Epithelial cell of proximal tubule (primary cell): Measurements from ENCODE around the gene UGT3A1. TPM values are rescaled to one million over a fixed set of nuclear protein-coding genes. Genes with fewer than 3 reads are reported as not detected.
A peak's percentile ranks its signal among the peaks of the same experiment; 100 is the strongest.

ENCODE experiments used
- DNase-seq: peaks from one replicate; pipeline ENCODE4 v3.0.0-alpha.2; 2011; ENCODE audit warnings: low read depth
- H3K4me3 ChIP-seq: 2 replicates; pipeline ENCODE4 v1.5.1; 2011; ENCODE audit warnings: low read depth, mild to moderate bottlenecking, low read length
- total RNA-seq: library from RNA; depleted of rRNA; stranded (reverse); fragments of >200 nt; gene quantifications from 2 replicates; pipeline ENCODE4 v1.2.3, GENCODE V29; 2015
- TF ChIP-seq, protein P1 (sequence below): conservative IDR thresholded peaks from 2 replicates; pipeline ENCODE4 v1.5.1; 2012; ENCODE audit warnings: low read depth, mild to moderate bottlenecking, low read length

The UGT3A1 gene
- total RNA-seq, 1 donor from 2014 or later, result 0.12 TPM

GRCh38 chr5:35960328-35960727 is 30.9 kb downstream of the UGT3A1 start:
- no peak for DNase-seq
- TF ChIP-seq, protein P1, sequence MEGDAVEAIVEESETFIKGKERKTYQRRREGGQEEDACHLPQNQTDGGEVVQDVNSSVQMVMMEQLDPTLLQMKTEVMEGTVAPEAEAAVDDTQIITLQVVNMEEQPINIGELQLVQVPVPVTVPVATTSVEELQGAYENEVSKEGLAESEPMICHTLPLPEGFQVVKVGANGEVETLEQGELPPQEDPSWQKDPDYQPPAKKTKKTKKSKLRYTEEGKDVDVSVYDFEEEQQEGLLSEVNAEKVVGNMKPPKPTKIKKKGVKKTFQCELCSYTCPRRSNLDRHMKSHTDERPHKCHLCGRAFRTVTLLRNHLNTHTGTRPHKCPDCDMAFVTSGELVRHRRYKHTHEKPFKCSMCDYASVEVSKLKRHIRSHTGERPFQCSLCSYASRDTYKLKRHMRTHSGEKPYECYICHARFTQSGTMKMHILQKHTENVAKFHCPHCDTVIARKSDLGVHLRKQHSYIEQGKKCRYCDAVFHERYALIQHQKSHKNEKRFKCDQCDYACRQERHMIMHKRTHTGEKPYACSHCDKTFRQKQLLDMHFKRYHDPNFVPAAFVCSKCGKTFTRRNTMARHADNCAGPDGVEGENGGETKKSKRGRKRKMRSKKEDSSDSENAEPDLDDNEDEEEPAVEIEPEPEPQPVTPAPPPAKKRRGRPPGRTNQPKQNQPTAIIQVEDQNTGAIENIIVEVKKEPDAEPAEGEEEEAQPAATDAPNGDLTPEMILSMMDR, result no peak
- H3K4me3 ChIP-seq, result no peak overlapping the region

DNA sequence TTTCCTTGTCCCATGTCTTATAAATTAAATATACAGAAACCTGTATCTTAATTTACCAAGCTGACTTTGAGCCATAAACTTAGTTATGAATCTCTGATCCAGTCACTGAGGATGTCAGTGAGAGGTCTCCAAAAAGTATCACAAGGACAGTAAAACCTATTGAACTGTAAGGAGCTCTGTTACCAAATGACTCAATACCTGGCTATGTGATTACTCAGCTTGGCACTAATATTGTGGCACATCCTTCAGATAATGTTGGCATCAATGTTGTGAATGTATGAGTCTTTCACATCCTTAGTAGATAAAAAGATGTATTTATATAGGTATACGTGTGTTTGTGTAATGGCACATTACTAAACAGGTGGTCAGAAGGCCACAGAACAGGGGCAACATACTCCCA is 34.8 kb downstream of the UGT3A1 start:
- peak; percentile 42 for DNase-seq
- TF ChIP-seq, protein P1, result no peak
- no peak overlapping the region for H3K4me3 ChIP-seq

DNA sequence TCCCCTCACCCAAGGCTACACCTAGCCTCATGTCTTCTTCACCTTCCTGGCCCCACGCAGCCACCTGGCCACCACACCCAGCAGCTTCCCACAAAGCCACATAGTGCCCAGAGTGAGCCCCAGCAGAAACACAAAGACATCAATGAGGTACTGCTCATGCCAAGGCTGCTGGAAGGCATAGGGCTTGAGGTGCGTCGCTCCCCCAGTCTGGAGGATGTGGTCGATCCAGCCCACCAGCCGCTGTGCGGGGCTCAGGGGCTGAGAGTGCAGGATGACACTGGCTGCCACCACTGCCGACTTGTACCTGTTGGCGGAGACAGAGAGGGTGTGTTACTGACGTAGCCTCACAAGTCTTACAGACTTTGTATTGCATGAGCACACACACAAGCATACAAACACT is 37.0 kb downstream of the UGT3A1 start:
- no peak for DNase-seq
- no peak overlapping the region for H3K4me3 ChIP-seq
- TF ChIP-seq, protein P1, result no peak

- DNase-seq, result no peak
- TF ChIP-seq, protein P1, result no peak
- no peak overlapping the region for H3K4me3 ChIP-seq
These were observed 44.1 kb downstream of the UGT3A1 start for GRCh38 chr5:35947085-35947484.

- DNase-seq, result no peak
- TF ChIP-seq, protein P1, result peak; percentile 23
- H3K4me3 ChIP-seq, result no peak overlapping the region
These were observed 51.6 kb downstream of the UGT3A1 start for GRCh38 chr5:35939639-35940038.

DNA sequence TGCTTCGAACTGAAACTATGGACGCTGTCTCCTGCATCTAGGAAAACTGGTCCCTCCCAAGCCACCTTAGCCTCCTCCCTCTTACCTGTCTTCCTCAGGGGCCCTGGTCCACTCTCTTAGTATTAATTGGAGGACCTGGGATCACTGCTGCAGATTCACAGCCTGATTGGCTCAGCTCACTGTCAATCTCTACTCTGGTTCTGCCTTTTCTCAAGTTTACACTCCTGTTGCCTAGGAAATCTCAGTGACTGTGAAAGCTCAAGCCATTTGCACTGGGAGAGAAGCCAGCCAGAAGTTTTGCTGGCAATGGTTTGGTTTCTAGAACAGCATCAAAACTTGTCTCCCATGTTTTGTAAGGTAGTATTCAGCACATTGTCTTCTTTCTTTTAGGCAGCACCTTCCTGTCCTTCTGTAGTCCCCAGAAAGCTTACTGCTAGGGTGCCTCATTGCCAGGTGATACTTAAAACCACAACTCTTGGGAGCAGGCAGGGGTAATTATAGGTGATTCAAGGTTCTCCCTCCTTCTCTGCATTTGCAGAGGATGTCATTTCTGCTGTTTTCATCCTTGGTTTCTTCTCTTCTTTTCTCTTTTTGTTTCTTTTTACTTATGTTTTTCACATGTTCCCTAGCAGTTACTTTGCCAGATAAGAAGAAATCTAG is 52.5 kb downstream of the UGT3A1 start, which contains the start of gene CAPSL:
Gene CAPSL, minus strand, starts transcription at position 55 of the 660 bp plus-strand sequence. CDS start 17,502 bp downstream, outside the sequence.
- TF ChIP-seq, protein P1, result no peak
- no peak within 1 kb of the TSS for H3K4me3 ChIP-seq
- peak; percentile 83 for DNase-seq

DNA sequence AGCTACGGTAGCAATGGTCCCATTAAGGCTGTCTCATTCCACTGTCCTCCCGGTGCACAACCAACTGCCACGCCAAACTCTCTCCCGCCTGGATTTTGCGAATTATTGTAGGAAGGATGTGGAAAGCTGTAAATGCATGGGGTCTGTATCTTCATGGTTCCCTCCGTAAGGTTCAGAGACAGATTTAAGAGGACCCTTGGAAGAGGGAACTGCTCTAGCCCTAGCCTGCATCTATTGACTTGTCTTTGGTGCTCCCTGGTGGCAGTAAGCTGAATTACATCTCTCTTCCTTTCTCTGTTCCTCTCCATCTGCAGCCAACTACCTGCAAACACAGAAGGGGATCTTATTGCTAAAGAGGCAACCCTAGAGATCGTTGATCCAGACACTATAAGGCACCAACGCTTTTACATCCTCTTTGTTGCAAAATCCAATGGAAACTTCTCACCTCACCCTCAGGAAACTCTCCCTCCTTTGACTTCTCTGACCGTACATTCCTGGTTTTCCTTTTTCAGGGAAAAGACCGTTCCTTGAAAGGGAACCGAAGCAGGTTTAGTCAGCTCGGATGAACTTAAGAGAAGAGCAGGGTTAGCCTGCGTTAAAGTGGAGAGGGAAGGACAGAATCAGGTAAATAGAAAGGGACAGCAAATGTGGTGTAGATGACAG is 64.7 kb downstream of the UGT3A1 start:
- H3K4me3 ChIP-seq, result no peak overlapping the region
- TF ChIP-seq, protein P1, result peak; percentile 82
- DNase-seq, result no peak
